Measurements from ENCODE around the gene ADH1C.

DNA sequence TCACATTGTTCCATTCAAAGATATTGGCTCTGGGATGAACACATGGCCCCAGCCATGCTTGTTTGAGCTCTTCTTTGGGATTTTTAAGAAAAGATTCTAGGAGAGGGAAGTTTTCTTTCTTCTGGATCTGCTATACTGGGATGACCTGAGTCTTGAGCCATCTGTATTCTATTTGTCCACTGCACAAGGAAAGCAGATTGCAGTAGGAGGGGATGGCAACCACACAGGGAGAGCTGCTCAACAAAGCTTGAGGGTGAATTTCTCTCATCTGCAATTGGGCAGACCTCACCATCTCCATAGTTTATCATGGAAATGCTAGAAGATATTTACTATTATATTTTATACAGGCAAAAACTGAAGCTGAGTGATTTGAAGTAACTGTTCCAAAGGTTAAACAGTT lies 48.3 kb upstream of the ADH1C start:
- TF ChIP-seq FOXP2 (optimal IDR thresholded peaks at IDR 0.05; ENCODE audit: borderline replicate concordance, extremely low read depth, extremely low read length, insufficient read depth) (no peak), SIN3A (IDR thresholded peaks at IDR 0.05; ENCODE audit: borderline replicate concordance, insufficient read depth, low read length) (no peak), TAF1 (IDR thresholded peaks at IDR 0.05; ENCODE audit: borderline replicate concordance, insufficient read depth, low read length) (no peak), POLR2AphosphoS5 (IDR thresholded peaks at IDR 0.05; ENCODE audit: low read depth, low read length) (no peak)
- TF ChIP-seq, protein P1, sequence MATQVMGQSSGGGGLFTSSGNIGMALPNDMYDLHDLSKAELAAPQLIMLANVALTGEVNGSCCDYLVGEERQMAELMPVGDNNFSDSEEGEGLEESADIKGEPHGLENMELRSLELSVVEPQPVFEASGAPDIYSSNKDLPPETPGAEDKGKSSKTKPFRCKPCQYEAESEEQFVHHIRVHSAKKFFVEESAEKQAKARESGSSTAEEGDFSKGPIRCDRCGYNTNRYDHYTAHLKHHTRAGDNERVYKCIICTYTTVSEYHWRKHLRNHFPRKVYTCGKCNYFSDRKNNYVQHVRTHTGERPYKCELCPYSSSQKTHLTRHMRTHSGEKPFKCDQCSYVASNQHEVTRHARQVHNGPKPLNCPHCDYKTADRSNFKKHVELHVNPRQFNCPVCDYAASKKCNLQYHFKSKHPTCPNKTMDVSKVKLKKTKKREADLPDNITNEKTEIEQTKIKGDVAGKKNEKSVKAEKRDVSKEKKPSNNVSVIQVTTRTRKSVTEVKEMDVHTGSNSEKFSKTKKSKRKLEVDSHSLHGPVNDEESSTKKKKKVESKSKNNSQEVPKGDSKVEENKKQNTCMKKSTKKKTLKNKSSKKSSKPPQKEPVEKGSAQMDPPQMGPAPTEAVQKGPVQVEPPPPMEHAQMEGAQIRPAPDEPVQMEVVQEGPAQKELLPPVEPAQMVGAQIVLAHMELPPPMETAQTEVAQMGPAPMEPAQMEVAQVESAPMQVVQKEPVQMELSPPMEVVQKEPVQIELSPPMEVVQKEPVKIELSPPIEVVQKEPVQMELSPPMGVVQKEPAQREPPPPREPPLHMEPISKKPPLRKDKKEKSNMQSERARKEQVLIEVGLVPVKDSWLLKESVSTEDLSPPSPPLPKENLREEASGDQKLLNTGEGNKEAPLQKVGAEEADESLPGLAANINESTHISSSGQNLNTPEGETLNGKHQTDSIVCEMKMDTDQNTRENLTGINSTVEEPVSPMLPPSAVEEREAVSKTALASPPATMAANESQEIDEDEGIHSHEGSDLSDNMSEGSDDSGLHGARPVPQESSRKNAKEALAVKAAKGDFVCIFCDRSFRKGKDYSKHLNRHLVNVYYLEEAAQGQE (IDR thresholded peaks at IDR 0.05; ENCODE audit: insufficient read depth in 1 of 2, low read depth in 2 of 2, low read length in 2 of 2) = no peak

Measured in PFSK-1 (cell line).